NOMO-1 treated with DMSO at 0.1 percent for 48 hours (cell line): ENCODE data around the gene TSEN2.
"Not testable (repeated sequence)": the region's sequence is repeated elsewhere in the genome, so short reads cannot be mapped to it uniquely, and the experiment has no call there.

Source experiments
- DNase-seq: peaks from one replicate; lab custom pipeline; 2025; ENCODE audit not compliant: unreplicated experiment; lab: John Stamatoyannopoulos, UW

Gene TSEN2

DNA sequence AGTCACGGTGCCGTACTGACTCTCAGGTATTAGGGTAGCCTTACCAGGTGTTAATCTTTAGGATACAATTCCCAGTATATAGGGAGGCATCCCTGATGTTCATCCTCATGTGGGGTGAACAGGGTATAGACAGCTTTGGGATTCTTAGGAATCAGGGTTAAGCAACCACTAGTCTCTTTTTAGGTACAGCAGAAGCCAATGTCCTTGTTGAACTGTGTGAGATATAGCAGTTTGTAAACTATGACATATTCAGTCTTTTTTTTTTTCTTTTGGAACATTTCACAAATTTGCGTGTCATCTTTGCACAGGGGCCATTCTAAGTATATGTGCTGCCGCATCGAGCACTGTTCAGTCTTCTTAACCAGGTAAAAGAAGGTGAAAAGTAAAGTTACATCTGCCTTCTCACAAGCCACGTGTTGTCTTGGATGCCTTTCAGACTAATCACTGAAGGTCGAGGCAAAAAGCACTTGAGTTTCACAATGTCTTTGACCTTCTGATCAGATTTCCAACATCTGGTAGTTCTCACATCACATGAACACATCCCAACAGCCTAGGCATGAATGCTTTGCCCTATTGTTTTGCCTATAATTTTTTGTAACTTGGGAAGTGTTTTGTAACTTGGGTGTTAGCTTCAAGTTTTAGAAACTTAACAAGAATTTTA, 17.2 kb downstream of the TSEN2 start:
- no peak for DNase-seq

- DNase-seq, result peak; percentile 89
These were observed 19.1 kb downstream of the TSEN2 start for GRCh38 chr3:12503126-12503957.

DNA sequence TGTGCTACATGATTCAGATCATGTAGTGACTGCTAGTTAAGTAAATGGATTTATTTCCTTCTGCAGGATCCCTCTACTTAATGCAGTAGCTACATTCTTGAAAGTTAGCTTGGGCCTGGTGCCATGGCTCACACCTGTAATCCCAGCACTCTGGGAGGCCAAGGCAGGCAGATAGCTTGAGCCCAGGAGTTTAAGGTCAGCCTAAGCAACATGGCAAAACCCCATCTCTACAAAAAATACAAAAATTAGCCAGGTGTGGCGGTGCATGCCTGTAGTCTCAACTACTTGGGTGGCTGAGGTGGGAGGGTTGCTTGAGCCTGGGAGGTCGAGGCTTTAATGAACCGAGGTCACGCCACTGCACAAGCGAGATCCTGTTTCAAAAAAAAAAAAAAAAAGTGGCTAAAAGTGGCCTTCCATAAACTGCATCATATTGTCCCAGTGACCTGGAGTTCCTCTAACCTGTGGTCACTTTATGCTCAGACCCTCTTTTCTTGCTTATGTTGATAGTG, 22.0 kb downstream of the TSEN2 start:
- DNase-seq, result no peak

GRCh38 chr3:12507591-12508281, 23.5 kb downstream of the TSEN2 start:
- no peak for DNase-seq

DNA sequence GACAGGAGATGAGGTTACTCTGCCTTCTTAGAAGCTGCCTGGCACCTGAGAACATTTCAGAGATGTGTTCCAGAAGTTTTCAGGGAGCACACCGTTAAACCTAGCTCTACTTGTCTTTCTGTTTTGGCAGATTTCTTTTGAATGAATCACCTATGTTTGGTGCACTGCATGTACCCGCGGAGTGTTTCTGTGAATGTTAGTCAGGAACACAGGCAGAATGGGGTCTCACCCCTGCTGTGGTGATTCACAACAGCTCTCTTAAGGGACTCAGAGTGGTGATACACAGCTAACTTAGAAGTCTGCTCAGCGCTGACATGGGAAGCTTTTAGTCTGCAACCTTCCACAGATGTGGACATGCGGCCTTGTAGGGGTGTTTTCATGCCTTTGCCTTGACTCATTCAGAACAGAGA, 24.0 kb downstream of the TSEN2 start:
- no peak for DNase-seq

- no peak for DNase-seq
These were observed 25.2 kb downstream of the TSEN2 start for GRCh38 chr3:12509466-12509865.

- no peak for DNase-seq
These were observed 28.3 kb downstream of the TSEN2 start for GRCh38 chr3:12512534-12513118.

GRCh38 chr3:12513694-12514446, 29.6 kb downstream of the TSEN2 start:
- no peak for DNase-seq

GRCh38 chr3:12515631-12516030, 31.4 kb downstream of the TSEN2 start:
- DNase-seq, result no peak

- no peak for DNase-seq
These were observed 32.6 kb downstream of the TSEN2 start for GRCh38 chr3:12516873-12517272.

DNA sequence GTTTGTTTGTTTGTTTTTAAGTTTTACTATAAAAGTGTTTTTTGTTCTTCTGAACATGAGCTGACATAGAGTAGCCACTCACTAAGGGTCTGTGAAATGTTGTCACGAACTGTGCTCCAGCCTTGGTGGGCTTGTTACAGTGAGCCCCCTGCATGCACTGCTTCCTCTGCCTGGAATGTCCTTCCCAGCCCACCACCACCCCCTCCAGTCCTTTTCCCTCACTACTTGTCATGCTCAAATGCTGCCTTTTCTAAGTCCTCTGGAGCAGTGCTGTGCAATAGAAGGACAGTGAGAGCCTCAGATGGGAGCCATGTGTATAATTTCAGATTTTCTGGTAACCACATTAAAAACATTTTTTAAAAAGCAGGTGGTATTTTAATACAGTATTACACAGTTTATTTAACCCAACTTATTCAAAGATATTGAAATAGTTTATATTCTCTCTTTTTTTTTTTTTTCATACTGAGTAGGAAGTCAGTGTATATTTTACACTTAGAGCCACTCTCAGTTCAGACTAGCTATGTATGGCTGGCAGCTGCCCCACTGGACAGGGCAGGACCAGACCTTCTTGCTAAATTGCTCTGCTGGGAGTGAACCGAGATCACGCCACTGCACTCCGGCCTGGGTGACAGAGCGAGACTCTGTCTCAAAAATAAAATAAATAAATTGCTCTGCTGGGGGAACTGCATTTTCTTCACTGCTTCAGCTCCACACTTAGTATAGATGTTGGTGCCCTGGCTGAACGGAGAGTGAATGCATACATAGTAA, 34.2 kb downstream of the TSEN2 start:
- no peak for DNase-seq

DNA sequence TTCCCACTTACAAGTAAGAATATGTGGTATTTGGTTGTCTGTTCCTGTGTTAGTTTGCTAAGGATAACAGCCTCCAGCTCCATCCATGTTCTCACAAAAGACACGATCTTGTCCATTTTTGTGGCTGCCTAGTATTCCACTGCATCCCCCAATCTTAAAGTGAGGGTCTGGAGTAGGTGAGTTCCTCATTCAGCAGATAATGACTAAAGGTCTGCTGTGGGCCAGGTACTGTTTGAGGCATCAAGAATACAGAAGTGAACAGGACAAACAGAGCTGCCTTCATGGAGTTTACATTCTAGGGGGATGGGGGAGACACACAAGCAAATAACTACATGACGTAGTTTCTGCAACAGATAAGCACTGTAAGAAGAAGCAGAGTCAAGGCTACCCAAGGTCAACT, 36.7 kb downstream of the TSEN2 start:
- DNase-seq, result no peak

GRCh38 chr3:12522721-12523120, 38.4 kb downstream of the TSEN2 start:
- no peak for DNase-seq

GRCh38 chr3:12527757-12528143, 43.5 kb downstream of the TSEN2 start:
- DNase-seq, result no peak

GRCh38 chr3:12532182-12532581, 47.9 kb downstream of the TSEN2 start:
- DNase-seq, result no peak

- no peak for DNase-seq
These were observed 52.1 kb downstream of the TSEN2 start for GRCh38 chr3:12536423-12536822.

DNA sequence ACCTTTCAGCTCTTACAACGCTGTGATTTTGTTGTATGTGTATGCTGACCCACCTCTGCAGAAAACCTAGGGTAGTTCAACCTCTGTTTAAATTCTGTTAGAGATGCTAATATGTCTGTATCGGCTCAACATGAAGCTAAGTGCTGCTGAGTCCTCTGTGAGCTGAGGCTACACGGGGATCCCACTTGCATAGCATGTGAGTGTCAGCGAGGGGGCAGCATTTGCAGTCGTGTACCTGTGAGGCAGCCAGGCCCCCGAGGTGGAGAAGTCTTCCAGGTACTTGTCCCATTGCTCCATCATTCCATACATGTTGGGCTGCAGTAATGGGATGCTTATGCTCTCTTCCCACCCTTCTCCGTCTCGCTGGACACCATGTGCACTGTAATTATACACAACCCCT, 57.3 kb downstream of the TSEN2 start:
- no peak for DNase-seq

DNA sequence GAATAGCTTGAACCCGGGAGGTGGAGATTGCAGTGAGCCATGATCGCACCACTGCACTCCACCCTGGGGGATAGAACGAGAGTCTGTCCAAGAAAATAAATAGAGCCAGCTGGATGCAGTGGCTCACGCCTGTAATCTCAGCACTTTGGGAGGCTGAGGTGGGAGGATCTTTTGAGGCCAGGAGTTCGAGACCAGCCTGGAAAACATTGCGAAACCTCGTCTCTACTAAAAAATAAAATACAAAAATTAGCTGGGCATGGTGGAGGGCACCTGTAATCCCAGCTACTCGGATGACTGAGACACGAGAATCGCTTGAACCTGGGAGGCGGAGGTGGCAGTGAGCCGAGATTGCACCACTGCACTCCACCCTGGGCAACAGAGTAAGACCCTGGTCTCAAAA, 59.2 kb downstream of the TSEN2 start:
- DNase-seq, result not testable (repeated sequence)

DNA sequence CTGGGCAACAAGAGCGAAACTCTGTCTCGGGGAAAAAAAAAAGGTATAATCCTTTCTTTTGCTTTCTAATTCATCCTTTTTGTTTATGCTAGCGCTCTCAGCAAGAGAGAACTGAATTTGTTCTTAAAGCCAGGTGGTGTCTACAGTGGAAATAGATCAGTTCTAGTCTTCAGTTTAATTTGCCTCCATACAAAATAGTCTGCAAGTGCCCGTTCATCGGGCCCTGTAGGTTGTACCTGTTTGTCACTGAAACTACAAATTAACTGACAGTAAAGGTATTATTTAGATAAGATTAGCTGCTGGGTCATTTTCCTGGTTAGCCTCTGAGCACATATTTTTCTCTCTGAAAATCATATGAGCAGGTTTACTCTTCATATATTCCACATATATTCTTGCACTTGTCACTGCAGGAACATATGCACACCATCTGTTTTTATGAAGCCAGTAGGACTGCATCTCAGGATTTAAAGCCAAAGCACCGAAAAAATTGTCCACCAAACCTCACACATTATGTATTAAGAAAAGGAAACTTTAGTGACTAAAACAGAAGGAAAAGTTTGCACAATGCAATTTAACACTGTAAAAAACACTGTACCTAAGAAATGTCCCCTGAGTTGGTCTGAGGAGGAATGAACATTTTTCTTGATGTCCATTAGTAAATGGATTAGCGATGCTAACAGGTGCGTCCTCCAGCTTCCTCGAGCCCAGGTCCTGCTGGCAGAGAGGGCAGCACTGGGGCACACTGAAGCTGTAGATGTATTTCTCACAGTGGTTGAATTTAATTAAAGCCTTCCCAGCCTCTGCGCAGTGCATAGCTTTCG, 60.6 kb downstream of the TSEN2 start:
- DNase-seq, result no peak
